ENCODE measurements around the gene NECAB2.

The NECAB2 gene

DNA sequence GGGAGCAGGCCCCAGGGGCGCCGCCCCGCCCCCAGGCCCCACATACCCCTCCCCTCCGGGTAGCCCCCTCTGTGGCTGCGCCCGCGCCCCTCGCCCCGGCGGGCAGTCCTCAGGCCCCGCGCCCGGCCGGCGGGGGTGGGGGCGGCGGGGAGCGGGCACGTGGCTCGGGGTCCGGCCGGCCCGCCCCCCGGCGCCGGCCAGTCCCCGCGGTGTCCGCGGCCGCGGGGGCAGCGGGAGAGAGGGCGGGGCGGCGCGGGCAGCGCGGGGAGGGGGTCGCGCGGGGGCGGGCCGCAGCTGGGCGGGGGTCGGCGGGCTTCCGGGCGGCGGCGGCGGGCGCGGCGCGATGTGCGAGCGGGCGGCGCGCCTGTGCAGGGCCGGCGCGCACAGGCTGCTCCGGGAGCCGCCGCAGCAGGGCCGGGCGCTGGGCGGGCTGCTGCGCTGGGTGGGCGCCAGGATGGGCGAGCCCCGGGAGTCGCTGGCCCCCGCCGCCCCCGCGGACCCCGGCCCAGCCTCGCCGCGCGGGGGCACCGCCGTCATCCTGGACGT is 335 bp downstream of the NECAB2 start:
- DNase-seq: no peak

DNA sequence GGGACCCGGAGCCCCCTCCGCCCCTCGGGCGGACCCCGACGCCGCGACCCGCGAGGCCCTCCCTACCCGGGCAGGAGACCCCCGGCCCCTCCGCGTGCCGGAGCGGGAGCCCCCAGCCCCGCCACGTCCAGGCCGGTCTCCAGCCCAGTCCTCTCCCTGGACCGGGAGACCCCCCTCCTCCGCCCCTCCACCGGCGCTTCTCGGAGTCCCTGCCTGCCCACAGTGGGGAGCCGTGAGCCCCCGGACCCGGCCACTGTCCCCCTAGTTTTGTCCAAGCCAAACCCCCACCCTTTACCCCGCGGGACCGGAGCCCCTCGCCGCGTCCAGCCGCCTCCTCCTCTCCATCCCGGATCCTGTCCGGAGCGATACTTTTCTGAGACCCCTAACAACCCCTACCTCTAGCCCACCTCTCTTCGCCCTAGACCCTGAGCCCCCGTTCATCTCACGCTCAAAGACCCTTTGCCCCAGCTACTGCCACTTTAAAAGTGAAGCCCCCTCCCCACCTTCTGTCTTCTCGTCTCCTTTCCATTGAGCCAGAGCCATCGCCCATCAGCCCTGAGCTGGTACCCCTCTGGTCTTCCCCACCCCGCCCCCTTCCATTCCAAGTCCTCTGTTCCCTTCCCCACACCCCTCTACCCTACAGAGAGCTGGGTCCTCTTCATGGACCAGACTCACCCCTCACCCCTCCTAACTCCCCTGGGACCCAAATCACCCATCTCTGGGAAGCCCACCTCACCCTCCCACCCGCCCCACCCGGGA is 1.0 kb downstream of the NECAB2 start:
- DNase-seq: no peak

DNA sequence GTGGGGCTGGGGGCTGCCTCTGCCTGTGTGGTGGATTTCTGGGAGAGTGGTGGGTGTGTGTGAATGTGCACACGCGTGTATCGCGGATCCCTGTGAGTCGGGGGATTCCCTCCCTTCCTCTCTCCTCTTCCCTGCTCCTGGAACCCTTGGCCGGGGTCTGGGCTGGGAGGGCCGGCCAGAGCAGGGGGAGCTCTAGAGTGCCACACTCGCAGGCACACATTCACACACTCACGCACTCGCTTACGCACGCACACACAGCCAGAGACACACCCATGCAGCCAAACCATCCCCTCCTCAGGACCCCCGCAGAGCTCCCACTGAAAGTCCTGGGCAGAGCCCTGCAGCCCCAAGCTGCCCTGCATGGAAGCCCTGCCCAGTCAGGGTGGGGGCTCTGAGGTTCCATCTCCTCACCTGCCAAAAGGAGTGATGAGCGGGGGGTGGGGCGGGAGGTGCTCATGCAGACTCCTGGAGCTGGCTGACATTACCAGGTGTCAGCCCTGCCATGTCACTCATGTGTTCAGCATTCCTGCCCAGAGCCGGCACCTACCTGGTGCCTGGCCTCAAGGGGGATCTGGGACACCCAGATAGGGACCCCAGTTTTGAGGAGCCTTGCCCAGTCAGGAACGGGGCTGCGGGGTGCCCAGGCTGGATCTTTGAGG is 1.9 kb downstream of the NECAB2 start:
- no peak for DNase-seq

DNA sequence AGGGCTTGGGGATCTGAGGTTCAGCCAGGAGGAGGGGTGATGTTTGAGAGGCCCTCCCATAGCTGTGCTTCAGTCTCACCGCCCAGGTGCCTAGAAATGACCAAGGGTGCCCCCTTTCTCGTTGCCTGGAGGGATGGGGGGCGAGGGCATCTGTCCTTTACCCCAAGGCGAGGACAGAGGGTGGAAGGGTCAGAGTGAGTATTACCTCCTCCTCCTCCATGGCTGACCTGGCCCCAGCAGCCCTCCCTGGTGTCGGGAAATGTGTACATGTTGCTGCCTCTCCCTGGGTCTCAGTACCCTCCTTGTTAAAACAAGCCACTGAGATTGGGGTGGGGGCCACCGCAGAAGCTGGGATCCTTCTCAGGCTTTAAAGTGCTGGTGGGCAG is 2.4 kb downstream of the NECAB2 start:
- DNase-seq: no peak

DNA sequence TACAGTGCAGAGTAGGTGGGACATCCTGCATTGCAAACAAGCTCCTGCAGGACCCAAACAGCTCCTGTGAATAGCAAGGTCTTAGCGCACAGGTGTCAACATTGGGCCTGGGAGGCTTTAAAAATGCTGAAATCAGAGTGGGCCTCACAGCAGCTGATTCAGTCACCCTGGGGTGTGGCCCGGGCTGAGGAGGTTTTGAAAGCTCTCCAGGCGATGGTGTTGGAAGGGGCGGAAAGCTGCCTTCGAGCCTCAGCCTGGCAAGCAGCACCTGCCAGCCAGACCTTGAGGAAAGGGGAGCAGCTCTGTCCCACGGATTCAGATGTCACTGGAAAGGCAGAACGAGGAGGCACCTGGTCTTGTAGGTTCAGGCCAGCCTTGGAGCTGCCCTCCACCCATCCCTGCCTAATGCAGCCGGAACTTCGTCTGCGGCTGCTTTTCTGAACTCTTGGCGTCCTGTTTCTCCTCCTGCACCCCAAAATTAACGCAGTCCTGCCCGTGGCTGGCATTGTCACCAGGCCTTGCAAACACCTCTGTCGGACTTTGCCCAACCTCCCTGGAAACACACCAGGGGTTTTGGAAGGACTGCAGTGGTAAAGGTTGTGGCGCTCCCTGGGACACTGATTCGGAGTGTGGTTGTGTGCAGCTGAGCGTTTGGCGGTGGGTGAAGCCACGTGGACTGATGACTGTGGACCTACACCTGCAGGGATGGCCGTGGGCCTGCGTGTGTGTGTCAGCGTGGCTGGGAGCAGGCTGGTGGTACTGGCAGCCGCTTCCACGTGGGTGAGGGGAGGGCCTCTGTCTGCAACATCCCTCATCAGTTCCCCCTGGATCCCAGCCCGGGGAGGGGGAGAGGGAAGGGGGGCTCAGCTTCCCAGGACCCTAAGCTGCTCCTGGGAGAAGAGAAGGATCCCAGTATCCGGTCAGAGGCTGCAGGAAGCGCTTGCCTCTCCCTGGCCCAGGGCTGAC is 3.4 kb downstream of the NECAB2 start:
- no peak for DNase-seq

DNA sequence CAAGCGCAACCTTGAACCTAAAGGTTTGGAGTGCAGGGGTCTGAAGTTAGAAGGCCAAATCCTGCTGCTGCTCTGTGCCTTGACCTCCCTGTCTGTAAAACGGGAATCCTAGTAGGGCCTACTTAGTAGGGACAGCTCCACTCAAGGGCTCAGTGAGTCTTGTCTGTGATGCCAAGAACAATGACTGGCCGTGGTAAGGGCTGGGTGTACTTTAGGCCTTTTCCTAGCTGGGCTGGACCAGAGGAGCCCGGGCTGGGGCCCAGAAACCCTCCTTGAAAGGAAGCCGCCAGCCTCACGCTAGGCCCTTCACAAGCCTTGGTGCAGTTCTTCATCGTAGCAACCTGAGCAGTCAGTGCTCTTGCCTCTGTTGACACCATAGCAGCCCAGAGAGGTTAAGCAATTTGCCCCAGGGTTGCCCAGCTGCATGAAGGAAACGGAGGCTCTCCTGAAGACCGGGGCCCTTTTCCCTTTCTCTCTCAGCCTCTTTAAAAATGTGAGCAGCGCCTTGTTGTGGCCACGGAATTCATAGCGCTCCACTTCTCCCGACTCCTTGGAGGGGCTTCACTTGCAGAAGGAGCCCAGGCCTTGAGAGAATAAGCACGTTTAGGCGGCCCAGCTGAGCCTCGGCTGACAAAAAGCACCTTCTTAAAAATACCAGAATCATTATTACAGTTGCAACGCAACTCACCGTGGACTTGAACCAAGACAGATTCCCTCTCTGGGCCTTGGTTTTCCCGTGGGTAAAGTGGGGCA is 4.4 kb downstream of the NECAB2 start:
- DNase-seq: no peak

DNA sequence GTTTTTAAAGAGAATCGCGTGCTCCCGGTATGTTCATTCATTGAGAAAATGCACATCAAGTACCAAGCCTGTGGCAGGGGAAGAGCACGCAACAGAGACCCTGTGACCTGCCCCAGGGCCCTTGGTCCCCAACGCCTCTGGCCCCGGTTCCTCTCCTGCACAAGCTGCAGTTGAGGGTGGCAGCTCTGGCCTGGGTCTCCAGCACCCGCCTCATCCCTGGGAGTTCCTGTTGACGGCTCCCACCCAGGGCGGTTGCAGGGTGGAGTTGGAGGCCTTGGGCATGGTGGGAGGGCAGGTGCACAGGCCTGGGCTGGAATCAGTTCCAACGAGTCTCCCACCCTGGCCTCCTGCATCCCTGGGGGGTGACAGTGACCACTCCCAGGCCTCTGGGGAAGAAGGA is 5.0 kb downstream of the NECAB2 start:
- DNase-seq: no peak

DNA sequence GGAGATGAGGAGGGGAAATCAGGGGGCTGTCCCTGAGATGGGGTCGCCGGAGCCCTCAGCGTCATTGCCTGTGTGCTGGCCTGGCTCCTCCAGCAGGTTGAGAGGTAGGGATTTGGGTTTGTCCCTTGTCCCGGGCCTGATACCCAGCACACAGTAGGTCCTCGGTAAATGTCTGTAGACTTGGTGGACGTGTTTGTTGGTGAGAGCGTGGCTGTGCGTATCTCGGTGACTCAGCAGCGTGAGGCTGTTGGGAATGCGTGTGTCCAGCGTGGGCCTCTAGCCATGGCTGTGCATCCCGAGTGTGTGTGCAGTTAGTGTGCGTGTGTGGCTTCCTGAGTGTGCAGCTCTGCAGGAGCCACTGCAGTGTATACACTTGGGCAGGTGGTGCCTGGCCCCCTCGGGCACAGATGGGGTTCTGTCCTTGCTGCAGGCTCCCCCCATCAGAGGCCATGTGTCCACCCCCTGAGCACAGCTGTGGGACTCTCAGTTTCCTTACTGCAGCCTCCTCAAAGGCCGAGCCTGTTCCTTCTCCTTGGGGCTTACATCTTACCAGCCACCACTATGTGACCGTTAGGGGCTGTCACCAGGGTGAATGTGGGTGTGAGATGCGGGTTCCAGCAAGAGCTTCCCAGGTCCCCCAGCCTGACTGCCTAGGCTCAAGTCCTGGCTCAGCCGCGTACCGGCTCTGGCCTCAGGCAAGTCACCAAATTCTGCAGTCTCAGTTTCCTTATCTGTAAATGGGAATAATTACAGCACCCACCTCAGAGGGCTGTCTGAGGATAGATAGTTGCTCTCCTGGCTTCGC is 5.7 kb downstream of the NECAB2 start:
- no peak for DNase-seq

DNA sequence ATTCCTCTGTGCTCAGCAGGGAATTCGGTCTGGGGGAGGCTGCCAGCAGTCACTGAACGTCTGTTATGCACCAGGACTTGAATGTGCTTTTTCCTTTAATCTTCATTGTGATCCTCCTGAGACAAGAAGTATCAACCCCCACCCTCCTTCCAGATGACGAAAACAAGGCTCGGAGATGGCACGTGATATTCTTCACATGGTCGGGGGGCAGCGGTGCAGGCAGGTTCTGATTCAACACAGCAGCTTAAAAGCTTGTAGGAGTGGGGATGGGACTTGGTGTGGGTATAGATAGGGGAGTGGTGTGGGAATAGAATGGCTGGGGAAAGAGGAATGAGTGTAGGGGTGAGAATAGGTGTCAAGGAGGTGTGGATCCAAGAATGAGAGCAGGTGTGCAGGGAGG is 6.4 kb downstream of the NECAB2 start:
- DNase-seq: no peak

DNA sequence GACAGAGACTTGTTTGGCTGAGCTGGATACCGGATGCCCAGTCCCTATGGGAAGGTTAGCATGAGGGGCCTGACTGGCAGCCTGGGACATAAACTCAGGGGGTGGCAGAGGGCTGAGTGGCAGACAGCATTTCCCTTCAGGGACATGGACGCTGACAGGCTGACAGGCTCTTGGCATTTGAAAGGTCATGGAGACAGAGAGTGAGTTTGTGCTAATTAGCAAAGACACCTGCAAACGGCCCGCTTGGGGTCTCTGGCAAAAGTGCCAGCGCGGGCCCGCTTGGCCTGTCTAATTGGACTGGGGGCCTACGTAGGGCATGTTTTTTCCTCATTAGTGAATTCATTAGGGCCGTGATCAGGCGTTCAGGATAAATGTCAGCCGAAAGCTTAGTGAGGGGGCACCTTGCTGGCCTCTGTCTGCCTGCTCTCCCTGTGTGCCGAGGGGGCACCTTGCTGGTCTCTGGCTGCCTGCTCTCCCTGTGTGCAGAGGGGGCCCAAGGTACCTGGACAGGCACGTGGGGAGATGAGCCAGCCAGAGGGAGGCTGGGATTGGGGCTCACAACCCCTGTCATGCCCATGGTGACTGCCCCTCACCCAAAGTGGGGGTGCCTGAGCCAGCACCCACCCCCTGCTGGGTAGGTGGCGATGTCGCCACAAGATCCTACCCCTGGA is 7.7 kb downstream of the NECAB2 start:
- DNase-seq: no peak

DNA sequence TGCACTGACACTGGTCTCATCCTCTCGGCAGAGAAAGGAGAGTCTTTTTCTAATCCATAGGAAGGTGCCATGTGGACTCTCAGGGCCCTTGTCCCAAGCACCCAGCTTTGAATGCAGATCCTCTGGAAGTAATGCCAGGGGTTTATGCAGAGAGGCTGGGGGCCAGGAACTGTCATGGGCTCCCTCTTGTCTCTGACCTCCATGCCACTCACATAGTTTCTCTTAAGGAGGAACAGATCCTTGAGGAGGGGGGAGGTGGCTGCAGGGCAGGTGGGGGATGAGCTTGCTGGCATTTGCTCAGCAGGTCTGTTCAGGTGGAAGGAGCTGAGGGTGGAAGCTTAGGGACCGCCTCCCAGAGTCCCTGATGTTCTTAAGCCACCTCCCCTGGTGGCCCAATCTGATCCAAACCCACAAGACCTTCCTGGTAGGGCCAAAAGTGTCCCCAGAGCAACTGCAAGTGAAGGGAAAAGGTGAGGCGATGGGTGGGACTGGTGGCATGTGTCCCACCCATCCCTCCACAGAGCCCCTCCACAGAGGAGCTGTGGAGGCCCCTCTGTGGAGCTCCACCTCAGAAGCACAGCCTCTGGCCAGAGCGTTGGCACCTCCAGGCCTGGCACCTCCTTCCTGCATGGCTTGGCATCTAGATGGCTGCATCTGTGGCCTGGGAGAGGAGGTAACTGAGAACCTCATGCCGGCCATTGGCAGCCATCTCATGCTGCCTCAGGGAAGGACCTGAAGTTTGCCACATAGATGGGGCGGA is 9.2 kb downstream of the NECAB2 start:
- DNase-seq: no peak

DNA sequence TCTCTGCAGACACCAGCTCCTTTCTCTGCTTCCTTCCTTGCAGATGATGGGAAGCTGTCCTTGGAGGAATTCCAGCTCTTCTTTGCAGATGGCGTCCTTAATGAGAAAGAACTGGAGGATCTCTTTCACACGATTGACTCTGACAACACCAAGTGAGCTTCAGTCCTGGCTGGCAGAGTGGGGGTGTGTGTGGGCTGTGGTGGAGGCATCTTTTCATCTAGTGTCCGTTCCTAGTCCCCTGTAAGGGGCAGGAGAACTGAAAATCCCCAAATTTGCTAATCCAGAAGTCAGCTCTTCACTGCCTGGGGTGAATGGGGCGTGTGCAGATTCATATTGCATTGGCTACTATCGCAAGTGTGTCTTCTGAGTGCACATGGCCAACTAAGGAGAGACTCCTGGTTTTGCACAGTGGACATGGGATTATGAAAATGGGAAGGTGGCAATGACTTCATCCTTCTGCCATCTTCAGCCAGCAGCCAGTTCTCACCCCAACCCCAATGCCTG is 10.4 kb downstream of the NECAB2 start:
- no peak for DNase-seq

DNA sequence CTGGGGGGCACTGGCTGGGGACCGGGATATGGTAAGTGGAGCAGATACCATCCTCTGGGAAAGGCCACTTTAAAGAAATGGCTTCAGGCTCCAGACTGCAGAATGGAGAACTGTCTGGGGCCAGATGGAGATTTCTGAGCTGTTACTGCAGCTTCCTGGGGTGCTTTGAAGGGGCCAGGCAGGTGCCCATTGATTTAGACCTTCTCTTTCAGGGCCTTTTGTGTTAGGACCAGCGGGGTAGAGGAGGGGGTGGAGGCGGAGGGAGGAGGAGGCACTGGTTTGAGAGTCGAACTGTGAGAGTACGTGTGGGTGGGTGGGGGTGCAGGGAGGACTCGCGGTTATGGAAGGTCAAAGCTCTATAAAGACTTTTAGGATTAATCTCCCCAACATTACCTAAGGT is 11.4 kb downstream of the NECAB2 start:
- DNase-seq: no peak

DNA sequence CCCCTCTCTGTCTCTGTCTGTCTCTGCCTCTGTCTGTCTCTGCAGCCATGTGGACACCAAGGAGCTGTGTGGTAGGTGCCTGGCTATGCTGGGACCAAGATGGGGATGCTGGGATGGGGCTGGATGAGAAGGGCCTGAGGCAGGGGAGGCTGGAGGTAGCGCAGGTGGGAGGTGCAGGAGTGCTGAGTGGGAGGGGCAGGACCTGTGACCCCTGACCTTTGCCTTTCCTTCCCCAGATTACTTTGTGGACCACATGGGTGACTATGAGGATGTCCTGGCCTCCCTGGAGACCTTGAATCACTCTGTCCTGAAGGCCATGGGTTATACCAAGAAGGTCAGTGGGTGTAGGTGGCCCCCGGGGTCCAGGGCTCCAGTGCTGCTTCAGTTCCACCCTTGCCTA is 12.8 kb downstream of the NECAB2 start:
- DNase-seq: no peak

DNA sequence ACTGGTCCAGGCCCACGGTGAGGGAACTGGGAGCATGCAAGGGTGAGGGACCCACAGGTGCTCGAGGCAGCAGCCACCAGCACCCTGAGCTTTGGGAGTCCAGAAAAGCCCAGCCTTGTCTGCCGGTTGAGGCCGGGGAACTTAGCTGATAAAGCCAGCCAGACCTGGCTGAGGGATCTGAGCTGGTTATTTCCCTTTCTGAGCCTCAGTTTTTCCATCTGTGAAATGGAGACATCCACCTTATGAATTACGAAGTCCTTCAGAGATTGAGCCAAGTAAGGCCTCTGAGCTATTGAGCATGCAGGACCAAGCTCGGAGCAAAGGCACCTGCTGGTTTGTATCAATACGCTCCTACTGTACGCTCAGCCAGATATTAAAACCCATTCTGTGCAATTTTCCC is 13.8 kb downstream of the NECAB2 start:
- no peak for DNase-seq

DNA sequence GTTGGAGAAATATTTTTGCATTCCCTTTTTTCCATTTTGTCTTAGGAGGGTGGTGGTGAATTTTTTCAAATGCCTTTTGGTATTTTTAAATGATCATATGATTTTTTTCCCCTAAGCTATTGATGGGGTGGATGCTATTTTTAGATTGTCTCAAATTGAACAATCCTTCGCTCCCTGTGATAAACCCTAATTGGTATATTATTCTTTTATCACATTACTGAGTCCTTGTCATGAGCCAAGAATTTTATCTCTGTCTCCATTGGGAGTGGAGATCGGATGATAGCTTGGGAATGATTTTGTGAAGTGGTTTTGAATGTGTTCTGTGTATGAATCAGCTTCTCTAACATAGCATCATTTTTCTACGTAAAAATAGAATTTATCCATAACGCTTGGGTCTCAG is 15.4 kb downstream of the NECAB2 start:
- no peak for DNase-seq

DNA sequence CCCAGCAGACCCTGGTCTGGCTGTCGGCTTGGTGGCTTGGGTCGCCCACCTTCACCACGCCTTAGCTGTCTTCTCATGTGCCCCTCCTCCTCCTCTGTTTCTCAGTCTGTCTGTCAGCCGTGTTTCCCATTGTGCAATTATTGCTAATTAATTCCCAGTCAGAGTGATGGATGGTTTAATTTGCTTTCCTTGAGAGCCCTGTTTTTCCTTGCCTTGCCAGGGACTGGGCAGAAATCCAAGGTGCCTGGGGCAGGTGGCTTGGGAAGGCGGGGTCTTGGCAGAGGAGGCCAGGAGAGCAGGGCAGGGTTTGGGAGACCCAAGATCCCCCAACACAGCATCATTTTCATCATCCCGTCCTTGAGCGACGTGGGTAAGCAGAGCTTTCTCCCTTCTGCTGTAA is 21.3 kb downstream of the NECAB2 start:
- DNase-seq: no peak

DNA sequence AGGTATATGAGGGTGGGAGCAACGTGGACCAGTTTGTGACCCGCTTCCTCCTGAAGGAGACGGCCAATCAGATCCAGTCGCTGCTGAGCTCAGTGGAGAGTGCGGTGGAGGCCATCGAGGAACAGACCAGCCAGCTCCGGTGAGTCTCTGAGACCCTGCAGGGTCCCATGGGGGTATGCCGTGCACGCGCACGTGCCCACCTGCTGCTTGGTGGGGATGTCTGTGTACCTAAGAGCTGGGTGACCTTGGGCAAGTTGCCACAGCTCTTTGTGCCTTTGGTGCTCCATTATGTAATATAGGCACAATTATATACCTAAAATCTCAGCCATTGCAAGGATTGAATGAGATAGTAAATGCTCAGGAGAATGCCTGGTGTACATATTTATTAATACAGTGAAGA is 22.4 kb downstream of the NECAB2 start:
- DNase-seq: no peak

DNA sequence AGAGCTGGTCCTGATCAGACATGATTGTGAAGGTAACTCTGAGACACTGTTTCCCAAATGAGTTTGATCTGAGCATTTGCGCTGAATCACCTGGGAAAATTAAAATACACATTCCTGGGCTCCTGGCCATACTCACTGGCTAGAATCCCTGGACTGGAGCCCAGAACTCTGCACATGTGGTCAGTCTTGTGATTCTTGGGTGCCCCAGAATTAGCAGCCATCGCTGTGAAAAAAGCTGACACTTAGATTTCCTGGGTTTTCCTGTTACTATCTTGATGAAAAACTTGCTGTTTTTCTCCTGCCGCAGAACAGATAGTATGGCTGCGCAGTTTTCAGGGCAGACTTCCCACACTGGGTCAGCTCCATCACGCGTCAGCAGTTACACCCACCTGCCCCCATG is 24.6 kb downstream of the NECAB2 start:
- DNase-seq: peak; percentile 30

DNA sequence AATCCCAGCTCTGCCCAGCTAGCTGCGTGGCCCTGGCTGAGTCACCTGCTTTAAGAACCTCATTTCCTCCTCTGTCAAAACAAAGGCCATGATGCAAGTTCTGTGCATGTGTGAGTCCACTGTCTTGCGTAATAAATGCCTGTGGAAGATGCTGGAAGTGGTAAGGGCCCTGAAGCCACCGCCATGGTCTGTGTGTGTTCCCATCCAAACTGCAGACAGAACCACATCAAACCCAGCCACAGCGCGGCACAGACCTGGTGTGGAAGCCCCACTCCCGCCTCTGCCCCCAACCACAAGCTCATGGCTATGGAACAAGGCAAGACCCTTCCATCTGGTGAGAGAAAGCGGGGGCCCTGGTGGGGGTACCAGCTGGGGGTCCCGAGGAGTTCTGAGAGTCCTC is 26.0 kb downstream of the NECAB2 start:
- DNase-seq: no peak
